SIG-M5 treated with dmso at 0.1 percent for 504 hours (cell line): Measurements from ENCODE around the gene CDC42BPB.
"Not testable (repeated sequence)": the region's sequence is repeated elsewhere in the genome, so short reads cannot be mapped to it uniquely, and the experiment has no call there.

Experiments
- DNase-seq: peaks from one replicate; lab custom pipeline; 2025; ENCODE audit not compliant: unreplicated experiment; lab: John Stamatoyannopoulos, UW

The CDC42BPB gene

DNA sequence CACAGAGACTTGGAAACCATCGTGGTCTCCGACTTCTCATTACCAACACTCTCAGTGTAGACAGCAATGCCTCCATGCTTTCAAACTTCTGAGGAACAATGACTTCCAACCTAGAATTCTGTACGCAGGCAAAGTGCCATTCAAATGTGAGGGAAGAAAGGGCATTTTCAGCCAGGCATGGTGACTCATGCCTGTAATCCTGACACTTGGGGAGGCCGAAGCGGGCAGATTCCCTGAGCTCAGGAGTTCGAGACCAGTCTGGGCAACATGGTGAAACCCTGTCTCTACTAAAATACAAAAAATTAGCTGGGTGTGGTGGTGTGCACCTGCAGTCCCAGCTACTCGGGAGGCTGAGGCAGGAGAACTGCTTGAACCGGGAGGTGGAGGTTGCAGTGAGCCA lies 9.9 kb downstream of the CDC42BPB start:
- DNase-seq, result not testable (repeated sequence)

DNA sequence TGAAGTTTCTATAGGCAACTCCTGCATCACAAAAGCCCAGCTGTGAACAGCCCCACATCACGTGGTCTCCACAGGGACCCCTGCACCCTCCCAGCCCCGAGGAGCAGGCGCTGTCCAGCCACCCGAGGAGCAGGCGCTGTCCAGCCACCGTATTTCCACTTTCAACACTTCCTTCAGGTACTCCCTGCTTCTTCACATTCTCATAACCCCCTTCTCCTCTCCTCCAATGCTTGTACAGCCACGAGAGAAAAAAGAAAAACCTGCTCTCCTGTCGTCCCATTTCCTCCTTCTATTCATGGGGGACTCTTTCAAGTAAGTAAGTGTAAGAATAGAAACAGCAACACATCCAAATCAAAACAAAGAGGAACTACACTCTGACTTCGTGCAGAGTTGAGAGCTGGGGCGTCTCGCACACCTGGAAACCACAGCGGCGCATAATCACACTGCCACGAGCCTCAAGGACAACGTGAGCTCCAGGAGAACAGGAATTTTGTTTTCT lies 11.9 kb downstream of the CDC42BPB start:
- DNase-seq, result no peak

DNA sequence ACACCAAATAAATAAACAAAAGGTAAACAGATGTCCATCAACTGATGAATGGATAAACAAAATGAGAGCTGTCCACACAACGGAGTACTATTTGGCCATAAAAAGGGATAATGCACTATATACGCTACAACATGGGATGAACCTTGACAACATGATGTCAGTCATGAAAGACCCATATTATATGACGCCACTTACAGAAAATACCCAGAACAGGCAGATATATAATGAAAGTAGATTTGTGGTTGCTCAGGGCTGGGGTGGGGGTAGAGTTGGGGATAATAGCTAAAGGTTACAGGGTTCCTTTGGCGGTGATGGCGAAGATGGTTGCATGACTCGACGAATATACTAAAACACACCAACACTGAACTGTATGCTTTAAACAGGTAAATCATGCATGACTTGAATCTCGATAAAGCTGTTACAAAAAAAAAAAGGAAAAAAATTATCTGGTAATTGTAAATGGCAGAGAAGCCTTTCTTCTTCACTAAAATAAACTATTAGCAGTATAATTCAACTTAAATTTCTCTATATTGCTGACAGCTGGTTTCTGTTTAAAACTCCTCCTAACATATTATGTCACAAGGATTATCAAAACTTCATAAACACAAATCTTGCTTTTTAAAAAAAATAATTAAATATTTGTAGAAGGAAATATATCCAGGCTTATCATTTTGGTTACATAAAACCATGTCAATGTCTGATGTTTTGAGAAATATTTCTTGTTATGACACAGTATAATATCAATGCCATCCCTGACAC lies 13.9 kb downstream of the CDC42BPB start:
- no peak for DNase-seq

GRCh38 chr14:103041464-103041863 lies 15.9 kb downstream of the CDC42BPB start:
- DNase-seq, result no peak

GRCh38 chr14:103033681-103034096 lies 23.7 kb downstream of the CDC42BPB start:
- DNase-seq, result no peak

DNA sequence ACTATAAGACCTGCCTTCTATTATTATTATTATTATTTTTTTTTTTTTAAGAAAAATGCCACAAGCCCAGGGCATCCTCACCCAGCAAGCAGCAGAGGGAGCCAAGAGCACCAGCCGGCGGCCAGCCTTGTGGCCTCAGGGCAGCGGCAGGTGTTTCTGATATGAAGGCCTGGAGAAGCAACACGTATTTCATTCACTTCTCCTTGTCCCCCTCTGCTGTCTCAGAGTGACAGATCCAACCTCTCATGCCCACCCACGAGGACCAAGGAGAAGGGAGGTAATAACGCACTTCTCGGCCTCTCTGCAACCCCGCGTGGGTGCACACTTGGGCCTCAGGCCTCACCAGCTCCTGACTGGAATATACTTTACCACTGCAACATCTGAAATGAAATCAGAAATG lies 25.4 kb downstream of the CDC42BPB start:
- DNase-seq, result no peak

GRCh38 chr14:103031566-103031911 lies 25.8 kb downstream of the CDC42BPB start:
- no peak for DNase-seq

DNA sequence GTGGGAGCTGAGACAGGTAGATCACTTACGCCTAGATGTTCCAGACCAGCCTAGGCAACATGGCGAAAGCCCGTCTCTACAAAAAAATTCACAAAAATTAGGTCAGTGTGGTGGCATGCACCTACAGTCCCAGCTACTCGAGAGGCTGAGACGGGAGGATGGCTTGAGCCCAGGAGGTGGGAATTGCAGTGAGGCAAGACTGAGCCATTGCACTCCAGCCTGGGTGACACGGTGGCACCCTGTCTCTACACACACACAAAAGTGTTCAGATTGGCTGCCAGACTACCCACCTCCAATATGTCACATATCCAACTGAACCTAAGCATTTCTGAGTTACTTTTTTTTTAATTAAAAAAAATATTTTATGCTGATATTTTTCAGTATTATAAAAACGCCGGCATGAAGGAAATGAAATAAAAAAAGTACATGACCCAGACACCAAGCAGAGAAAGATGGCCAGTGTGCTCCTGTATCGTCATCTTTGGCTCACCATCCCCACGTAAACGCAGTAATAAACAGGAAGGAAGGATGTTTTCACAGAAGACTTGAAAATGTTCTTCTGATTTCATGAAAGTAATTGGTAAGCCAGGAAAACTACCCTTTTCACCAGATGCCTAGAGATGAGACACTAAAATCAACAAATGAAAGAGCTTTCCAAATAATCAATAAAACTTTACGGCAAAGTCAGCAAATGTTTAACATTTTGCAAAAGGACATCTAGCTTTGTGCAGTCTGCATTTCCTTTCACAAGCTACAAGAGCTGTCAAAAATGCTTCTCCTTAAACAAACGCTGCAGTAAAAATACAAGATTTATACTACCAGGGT lies 26.4 kb downstream of the CDC42BPB start:
- no peak for DNase-seq

DNA sequence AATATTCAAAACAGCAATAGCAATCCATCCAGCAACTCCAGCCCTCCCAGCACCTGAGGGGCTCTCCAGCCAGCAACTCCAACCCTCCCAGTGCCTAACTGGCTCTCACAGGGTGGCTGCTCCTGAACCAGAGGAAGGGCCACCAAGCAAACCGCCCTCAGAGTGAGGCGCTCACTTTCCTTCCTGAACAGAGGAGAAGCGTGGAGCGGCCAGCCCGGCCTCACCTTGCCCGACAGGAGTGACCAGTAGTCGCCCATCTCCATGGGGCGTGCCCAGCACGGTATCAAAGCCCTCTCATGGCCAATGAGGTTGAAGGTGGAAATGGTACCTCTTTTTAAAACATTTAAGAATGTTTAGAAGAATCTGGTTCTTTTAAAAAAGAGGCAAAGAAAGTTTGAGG lies 27.4 kb downstream of the CDC42BPB start:
- no peak for DNase-seq

DNA sequence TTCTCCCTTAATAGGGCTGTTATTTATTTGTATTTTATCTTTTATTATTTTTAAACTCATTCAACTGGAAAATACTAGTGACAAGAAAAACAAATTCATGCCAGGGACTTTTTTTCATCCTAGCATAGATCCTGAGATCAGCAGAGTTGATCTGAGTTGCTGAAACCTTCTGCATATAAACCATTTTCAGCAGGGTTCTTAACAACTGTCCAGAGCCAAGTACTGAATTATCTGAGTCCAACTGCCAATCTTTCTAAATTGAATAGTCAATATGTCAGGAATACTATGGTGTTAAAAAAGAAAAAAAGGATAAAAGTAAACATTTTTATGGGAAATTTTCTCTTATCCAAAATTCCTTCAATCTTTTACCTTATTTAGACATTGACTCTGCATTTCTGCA lies 28.6 kb downstream of the CDC42BPB start:
- no peak for DNase-seq

GRCh38 chr14:103028161-103028767 lies 29.1 kb downstream of the CDC42BPB start:
- DNase-seq, result no peak

DNA sequence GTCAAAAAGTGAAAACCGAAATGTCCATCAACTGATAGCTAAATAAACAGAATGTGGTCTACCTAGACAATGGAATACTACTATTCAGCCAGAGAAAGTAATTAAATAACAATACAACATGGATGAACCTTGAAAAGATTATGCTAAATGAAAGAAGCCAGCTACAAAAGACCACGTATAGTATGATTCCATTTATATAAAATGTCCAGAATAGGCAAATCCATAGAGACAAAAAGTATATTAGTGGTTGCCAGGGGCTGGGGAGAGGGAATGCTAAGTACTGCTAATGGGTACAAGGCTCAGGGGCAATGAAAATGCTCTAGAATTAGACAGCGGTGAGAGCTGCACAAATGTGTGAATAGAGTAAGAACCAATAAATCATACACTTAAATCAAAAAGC lies 29.9 kb downstream of the CDC42BPB start:
- DNase-seq, result no peak

- DNase-seq, result no peak
These were observed 30.4 kb downstream of the CDC42BPB start for GRCh38 chr14:103026988-103027387.

DNA sequence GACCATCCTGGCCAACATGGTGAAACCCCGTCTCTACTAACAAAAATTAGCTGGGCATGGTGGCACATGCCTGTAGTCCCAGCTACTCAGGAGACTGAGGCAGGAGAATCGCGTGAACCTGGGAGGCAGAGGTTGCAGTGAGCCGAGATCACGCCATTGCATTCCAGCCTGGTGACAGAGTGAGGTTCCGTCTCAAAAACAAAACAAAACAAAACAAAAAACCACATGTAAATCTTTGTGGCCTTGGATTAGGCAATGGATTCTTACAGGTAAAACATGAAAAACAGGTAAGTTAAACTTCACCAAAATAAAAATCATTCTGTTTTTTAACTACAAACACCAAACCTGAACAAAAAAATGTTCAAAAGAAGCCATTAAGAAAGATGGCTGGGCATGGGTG lies 31.2 kb downstream of the CDC42BPB start:
- DNase-seq, result not testable (repeated sequence)

DNA sequence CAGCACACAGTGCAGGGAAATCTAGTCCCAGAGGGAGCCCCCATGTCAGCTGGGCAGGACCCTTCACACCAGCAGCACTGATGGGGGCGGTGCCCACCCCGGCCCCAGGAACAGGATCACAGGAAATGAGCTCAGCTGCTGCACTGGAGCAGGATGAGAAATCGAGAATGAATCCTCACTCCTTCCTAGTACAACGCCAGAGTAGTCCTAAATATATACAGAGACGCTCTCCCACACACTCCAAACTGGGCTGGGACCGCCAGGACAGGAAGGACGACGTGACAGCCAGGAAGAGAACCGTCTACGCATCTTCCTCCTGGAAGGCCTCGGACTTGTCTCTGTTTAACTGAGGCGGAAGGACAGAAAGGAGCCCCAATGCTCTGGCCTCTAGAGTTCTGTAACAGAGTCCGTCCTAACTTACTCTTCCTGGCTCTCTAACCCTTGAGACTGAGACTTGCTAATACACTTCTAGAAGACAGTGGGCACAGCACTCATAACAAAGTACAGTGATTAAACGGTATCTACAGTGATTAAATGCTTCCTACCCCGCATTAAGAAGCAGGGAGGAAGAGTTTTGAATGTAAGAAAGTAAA lies 33.4 kb downstream of the CDC42BPB start:
- DNase-seq, result no peak

- DNase-seq, result no peak
These were observed 34.7 kb downstream of the CDC42BPB start for GRCh38 chr14:103022685-103023044.

- DNase-seq, result no peak
These were observed 35.2 kb downstream of the CDC42BPB start for GRCh38 chr14:103022002-103022684.

DNA sequence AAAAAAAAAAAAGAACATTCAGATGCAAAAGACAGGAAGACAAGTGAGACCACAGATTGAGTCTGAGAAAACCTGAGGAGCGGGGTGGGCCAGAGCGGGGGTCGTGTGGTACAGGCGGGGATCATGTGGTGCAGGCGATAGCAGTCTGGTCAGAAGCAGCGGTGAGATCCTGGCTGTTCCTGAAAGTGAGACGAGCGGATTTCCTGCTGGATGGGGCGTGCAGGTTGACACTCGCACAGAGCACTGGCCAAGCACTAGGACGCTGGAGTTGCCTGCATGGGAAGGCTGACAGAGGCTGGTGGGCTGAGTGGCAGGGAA lies 35.7 kb downstream of the CDC42BPB start:
- no peak for DNase-seq

DNA sequence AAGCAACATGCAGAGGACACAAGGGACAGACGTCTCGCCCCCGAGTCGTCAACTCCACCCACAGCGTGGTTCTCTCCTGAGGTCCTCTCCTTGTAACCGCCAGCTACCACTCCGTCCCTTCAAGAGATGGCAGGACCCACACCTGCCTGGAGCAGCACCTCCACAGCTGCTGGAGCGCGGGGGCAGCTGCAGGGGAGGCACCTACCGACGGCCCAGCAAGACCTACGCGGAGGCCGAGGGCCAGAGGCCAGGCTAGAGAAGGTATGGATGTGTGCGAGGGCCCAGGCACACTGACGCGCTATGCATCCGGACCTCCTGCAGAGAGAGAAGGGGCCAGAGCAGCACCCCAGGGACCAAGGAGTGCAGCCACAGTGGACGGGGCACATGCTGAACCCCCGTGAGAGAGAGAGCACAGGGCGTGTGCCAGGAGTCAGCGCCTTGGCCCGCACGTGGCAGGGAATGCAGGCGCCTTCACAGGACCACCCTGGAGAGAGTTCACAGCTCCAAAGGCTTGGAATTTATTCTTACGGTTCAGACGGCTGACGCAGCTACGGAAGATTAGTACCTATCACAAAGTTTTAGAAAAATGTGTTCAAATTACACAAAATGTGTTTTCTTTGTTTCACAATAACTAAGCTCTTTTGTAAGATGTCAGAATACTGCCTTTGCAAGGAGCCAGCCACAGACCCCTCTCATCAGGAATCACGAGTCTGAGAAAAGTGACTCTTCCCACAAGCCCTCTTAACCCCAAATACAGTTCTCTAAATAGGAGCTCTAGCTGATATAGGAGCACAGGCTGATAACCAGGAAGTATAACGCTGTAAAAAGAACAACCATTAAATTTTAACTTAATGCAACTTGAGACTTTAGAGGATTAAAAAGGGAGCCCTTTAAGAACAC lies 36.8 kb downstream of the CDC42BPB start:
- no peak for DNase-seq

DNA sequence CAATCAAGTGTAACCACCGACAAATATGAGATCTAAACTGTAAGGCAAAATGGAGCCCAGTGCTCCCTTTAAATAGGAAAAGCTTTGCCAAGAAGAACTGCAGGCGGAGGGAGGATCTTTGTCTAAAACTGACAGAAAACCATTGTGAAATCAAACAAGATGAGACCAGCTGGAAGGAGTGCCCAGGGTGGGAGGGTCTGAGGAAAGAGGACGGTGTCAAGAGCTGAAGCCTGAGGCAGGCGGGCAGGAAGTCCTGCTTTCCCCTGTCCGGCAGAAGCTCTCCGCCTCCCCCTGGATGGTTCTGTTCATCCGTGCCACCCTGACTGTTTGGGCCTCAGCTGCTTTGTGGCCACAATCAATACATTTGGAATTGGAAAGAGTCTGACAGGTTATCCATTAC lies 37.5 kb downstream of the CDC42BPB start:
- DNase-seq, result no peak
